ENCODE results near the gene KIAA0232. TPM values are rescaled to one million over a fixed set of nuclear protein-coding genes. Genes with fewer than 3 reads are reported as not detected.

The KIAA0232 gene
- total and polyA plus RNA-seq, 9 donors: 8.7 to 41.4 (median 38.5) TPM

- Histone ChIP-seq H3K27ac (peak overlapping the region; percentile 21 to 55), H3K4me3 (no peak overlapping the region)
- peak; percentile 64 to 81 (median 70) for DNase-seq
These were observed 135.1 kb downstream of the KIAA0232 start for GRCh38 chr4:6917461-6918271.

GRCh38 chr4:6918338-6918737 lies 135.8 kb downstream of the KIAA0232 start:
- no peaks in the 10 kb centered on the region for H3K27me3 ChIP-seq
- H3K4me3 ChIP-seq: no peak overlapping the region
- 21 to 31% (median 27%) methylated on average over 7 of the region's 7 CpGs for WGBS, 3 donors
- DNase-seq: no peak
- peak overlapping the region; percentile 21 to 55 for H3K27ac ChIP-seq
- no peaks in the 10 kb centered on the region for H3K9me3 ChIP-seq
- intact Hi-C loops (cut with DNase I): loop anchor here in 2 of 4 donors (5.0 to 10.0 kb wide), 3 partner anchors 69 to 156 kb away; partner anchors contain the start of gene TADA2B (in 1 of the 2)
- no peaks in the 10 kb centered on the region for H3K36me3 ChIP-seq
- H3K4me1 ChIP-seq (ENCODE audit: insufficient read depth): peaks cover 18% of the 10 kb centered on the region
- TF ChIP-seq POLR2A (IDR thresholded peaks at IDR 0.05) (no peak), EP300 (IDR thresholded peaks at IDR 0.05) (no peak), CTCF (IDR thresholded peaks at IDR 0.05) (no peak)

More at GRCh38 chr4:6917461-6918271, 135.1 kb downstream of the KIAA0232 start:
- Histone ChIP-seq H3K27me3 (no peaks in the 10 kb centered on the region), H3K4me1 (ENCODE audit: insufficient read depth) (peaks cover 18% of the 10 kb centered on the region), H3K36me3 (no peaks in the 10 kb centered on the region), H3K9me3 (no peaks in the 10 kb centered on the region)
- 14 to 25% (median 18%) methylated on average over 18 of the region's 18 CpGs for WGBS, 3 donors
- intact Hi-C loops (cut with DNase I): loop anchor here in 2 of 4 donors (5.0 to 10.0 kb wide), 3 partner anchors 70 to 157 kb away; partner anchors contain the start of gene TADA2B (in 1 of the 2)
- TF ChIP-seq POLR2A (IDR thresholded peaks at IDR 0.05) (no peak), CTCF (IDR thresholded peaks at IDR 0.05) (peak in 2 of 3 donors; percentile 40 to 44), EP300 (IDR thresholded peaks at IDR 0.05) (peak; percentile 20)

GRCh38 chr4:6920171-6920570 lies 137.6 kb downstream of the KIAA0232 start:
- 33 to 50% (median 46%) methylated on average over 3 of the region's 3 CpGs for WGBS, 3 donors
- TF ChIP-seq CTCF (IDR thresholded peaks at IDR 0.05): no peak
- no peak for TF ChIP-seq POLR2A (IDR thresholded peaks at IDR 0.05)
- no peak for TF ChIP-seq EP300 (IDR thresholded peaks at IDR 0.05)
- no peaks in the 10 kb centered on the region for H3K9me3 ChIP-seq
- peaks cover 18% of the 10 kb centered on the region for H3K4me1 ChIP-seq (ENCODE audit: insufficient read depth)
- H3K27me3 ChIP-seq: no peaks in the 10 kb centered on the region
- no peaks in the 10 kb centered on the region for H3K36me3 ChIP-seq
- DNase-seq: no peak
- no peak overlapping the region for H3K4me3 ChIP-seq
- intact Hi-C loops (cut with DNase I): no loop called here
- H3K27ac ChIP-seq: no peak overlapping the region

GRCh38 chr4:6923507-6923906 lies 141.0 kb downstream of the KIAA0232 start:
- Histone ChIP-seq H3K36me3 (no peaks in the 10 kb centered on the region), H3K4me1 (ENCODE audit: insufficient read depth) (peaks cover 3% of the 10 kb centered on the region), H3K9me3 (no peaks in the 10 kb centered on the region), H3K27me3 (no peaks in the 10 kb centered on the region), H3K4me3 (no peak overlapping the region), H3K27ac (no peak overlapping the region)
- WGBS, 3 donors: 97% methylated on average over 32 of the region's 32 CpGs
- no peak for TF ChIP-seq EP300 (IDR thresholded peaks at IDR 0.05)
- no peak for TF ChIP-seq CTCF (IDR thresholded peaks at IDR 0.05)
- TF ChIP-seq POLR2A (IDR thresholded peaks at IDR 0.05): no peak
- no peak for DNase-seq
- intact Hi-C loops (cut with DNase I): no loop called here
